Measurements from ENCODE around the gene ANKRD49. TPM values are rescaled to one million over a fixed set of nuclear protein-coding genes. Genes with fewer than 3 reads are reported as not detected.

The ANKRD49 gene
- total RNA-seq, 2 donors from 2014 or later: 11.2 to 14.4 TPM

GRCh38 chr11:94486068-94486467, 7.7 kb upstream of the ANKRD49 start:
- WGBS, 2 experiments (ENCODE audit: insufficient coverage in 1 of 2, insufficient read length in 1 of 2): 98 to 100% methylated on average over 1 of the region's 1 CpG
- TF ChIP-seq CTCF (conservative IDR thresholded peaks at IDR 0.05): no peak
- H3K4me1 Mint-ChIP-seq: peaks cover 3% of the 10 kb centered on the region

GRCh38 chr11:94494126-94494680, 419 bp downstream of the ANKRD49 start:
- Histone ChIP-seq H3K27ac (ENCODE audit: low read depth, low read length) (no peak overlapping the region), H3K4me3 (ENCODE audit: low read length) (peak overlapping the region; percentile 95), H3K36me3 (ENCODE audit: control insufficient read depth, insufficient read depth, low read length) (peaks cover 31% of the 10 kb centered on the region), H3K4me1 (ENCODE audit: control insufficient read depth, insufficient read depth, low read length) (no peaks in the 10 kb centered on the region), H3K9me3 (ENCODE audit: control insufficient read depth, low read length) (no peaks in the 10 kb centered on the region), H3K9ac (ENCODE audit: extremely low read depth, low read length, poor library complexity, severe bottlenecking) (peak overlapping the region; percentile 96), H3K27me3 (ENCODE audit: control insufficient read depth, insufficient read depth, low read length, poor library complexity, severe bottlenecking) (no peaks in the 10 kb centered on the region)
- H3K9me3 Mint-ChIP-seq: no peaks in the 10 kb centered on the region
- peak; percentile 13 for TF ChIP-seq CTCF (conservative IDR thresholded peaks at IDR 0.05)
- no peak for DNase-seq
- no peaks in the 10 kb centered on the region for H3K27me3 Mint-ChIP-seq (ENCODE audit: insufficient read depth)
- peaks cover 12% of the 10 kb centered on the region for H3K4me1 Mint-ChIP-seq
- peak overlapping the region; percentile 100 for H3K27ac Mint-ChIP-seq
- 5 to 7% methylated on average over 3 to 18 of the region's 19 CpGs for WGBS, 2 experiments (ENCODE audit: insufficient coverage in 1 of 2, insufficient read length in 1 of 2)
- peak overlapping the region; percentile 96 for H3K4me3 Mint-ChIP-seq
- peaks cover 17% of the 10 kb centered on the region for H3K36me3 Mint-ChIP-seq (ENCODE audit: low read depth)

More at GRCh38 chr11:94486068-94486467, 7.7 kb upstream of the ANKRD49 start:
- no peaks in the 10 kb centered on the region for H3K4me1 ChIP-seq (ENCODE audit: control insufficient read depth, insufficient read depth, low read length)
- H3K36me3 ChIP-seq (ENCODE audit: control insufficient read depth, insufficient read depth, low read length): peaks cover 79% of the 10 kb centered on the region
- no peak overlapping the region for H3K4me3 ChIP-seq (ENCODE audit: low read length)
- DNase-seq: no peak
- H3K27me3 Mint-ChIP-seq (ENCODE audit: insufficient read depth): no peaks in the 10 kb centered on the region
- no peaks in the 10 kb centered on the region for H3K9me3 ChIP-seq (ENCODE audit: control insufficient read depth, low read length)
- H3K36me3 Mint-ChIP-seq (ENCODE audit: low read depth): peaks cover 71% of the 10 kb centered on the region
- H3K9me3 Mint-ChIP-seq: peaks cover 2% of the 10 kb centered on the region
- H3K9ac ChIP-seq (ENCODE audit: extremely low read depth, low read length, poor library complexity, severe bottlenecking): no peak overlapping the region
- H3K27me3 ChIP-seq (ENCODE audit: control insufficient read depth, insufficient read depth, low read length, poor library complexity, severe bottlenecking): no peaks in the 10 kb centered on the region
- H3K27ac Mint-ChIP-seq: no peak overlapping the region
- no peak overlapping the region for H3K4me3 Mint-ChIP-seq
- H3K27ac ChIP-seq (ENCODE audit: low read depth, low read length): no peak overlapping the region

- Mint-ChIP-seq H3K27ac (no peak overlapping the region), H3K36me3 (ENCODE audit: low read depth) (peaks cover 10% of the 10 kb centered on the region), H3K4me1 (no peaks in the 10 kb centered on the region), H3K4me3 (no peak overlapping the region), H3K27me3 (ENCODE audit: insufficient read depth) (no peaks in the 10 kb centered on the region), H3K9me3 (no peaks in the 10 kb centered on the region)
- no peak overlapping the region for H3K27ac ChIP-seq (ENCODE audit: low read depth, low read length)
- no peaks in the 10 kb centered on the region for H3K4me1 ChIP-seq (ENCODE audit: control insufficient read depth, insufficient read depth, low read length)
- peaks cover 20% of the 10 kb centered on the region for H3K36me3 ChIP-seq (ENCODE audit: control insufficient read depth, insufficient read depth, low read length)
- H3K4me3 ChIP-seq (ENCODE audit: low read length): no peak overlapping the region
- no peaks in the 10 kb centered on the region for H3K9me3 ChIP-seq (ENCODE audit: control insufficient read depth, low read length)
- no peak for TF ChIP-seq CTCF (conservative IDR thresholded peaks at IDR 0.05)
- WGBS, 2 experiments (ENCODE audit: insufficient coverage in 1 of 2, insufficient read length in 1 of 2): 90% methylated on average over 2 of the region's 2 CpGs; no CpG with 5 or more reads in 1 of the 2 experiments
- H3K9ac ChIP-seq (ENCODE audit: extremely low read depth, low read length, poor library complexity, severe bottlenecking): no peak overlapping the region
- no peak for DNase-seq
- no peaks in the 10 kb centered on the region for H3K27me3 ChIP-seq (ENCODE audit: control insufficient read depth, insufficient read depth, low read length, poor library complexity, severe bottlenecking)
Measured at GRCh38 chr11:94500181-94500580, 6.4 kb downstream of the ANKRD49 start.
